Measurements from ENCODE around the gene CENPO. TPM values are rescaled to one million over a fixed set of nuclear protein-coding genes. Genes with fewer than 3 reads are reported as not detected.

CENPO gene
- total and polyA plus RNA-seq, 5 experiments from 2014 or later = 1.2 to 7.1 (median 4.1) TPM

DNA sequence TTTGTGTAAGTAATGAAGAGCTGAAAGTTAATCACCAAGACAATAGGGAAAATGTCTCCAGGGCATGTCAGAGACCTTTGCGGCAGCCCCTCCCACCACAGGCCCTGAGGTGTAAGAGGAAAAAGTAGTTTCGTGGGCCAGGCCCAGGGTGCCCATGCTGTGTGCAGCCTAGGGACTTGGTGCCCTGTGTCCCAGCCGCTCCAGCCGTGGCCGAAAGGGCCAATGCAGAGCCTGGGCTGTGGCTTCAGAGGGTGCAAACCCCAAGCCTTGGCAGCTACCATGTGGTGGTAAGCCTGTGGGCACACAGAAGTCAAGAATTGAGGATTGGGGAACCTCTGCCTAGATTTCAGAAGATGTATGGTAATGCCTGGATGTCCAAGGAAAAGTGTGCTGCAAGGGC, 52.5 kb downstream of the CENPO start:
- Mint-ChIP-seq H3K9me3 (peaks cover 0 to 4% (median 0%) of the 10 kb centered on the region in 9 donors), H3K27me3 (no peaks in the 10 kb centered on the region), H3K27ac (no peak overlapping the region), H3K4me3 (no peak overlapping the region), H3K36me3 (peaks cover 0 to 3% (median 3%) of the 10 kb centered on the region in 3 donors), H3K4me1 (peaks cover 0 to 8% (median 0%) of the 10 kb centered on the region in 4 donors)
- no peak for ATAC-seq
- DNase-seq = no peak
- POLR2A ChIA-PET = no interaction called here

DNA sequence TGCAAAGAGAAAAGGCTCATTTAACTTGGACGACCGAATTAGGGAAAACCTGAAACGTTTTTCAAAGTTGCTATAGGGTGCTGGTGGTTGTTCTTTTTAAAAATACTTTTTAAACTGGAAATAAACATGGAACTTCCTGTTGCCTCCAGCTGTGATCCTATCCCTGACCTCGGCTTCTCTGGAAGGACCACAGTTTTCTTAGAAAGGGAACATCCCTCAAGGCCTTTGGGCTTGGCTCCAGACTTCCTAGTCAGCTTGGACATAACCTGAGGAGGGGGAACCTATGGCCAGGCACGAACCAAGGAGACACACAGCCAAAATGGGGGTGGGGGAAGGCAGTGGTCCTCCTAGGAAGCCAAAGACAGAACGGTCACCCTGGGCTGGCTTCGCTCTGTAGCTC, 57.7 kb downstream of the CENPO start:
- Mint-ChIP-seq H3K36me3 (peaks cover 0 to 6% (median 4%) of the 10 kb centered on the region in 3 donors), H3K27me3 (no peaks in the 10 kb centered on the region), H3K4me3 (no peak overlapping the region), H3K9me3 (peaks cover 0 to 4% (median 0%) of the 10 kb centered on the region in 9 donors), H3K27ac (no peak overlapping the region), H3K4me1 (peaks cover 0 to 5% (median 0%) of the 10 kb centered on the region in 4 donors)
- ATAC-seq = no peak
- POLR2A ChIA-PET = no interaction called here
- no peak for DNase-seq

DNA sequence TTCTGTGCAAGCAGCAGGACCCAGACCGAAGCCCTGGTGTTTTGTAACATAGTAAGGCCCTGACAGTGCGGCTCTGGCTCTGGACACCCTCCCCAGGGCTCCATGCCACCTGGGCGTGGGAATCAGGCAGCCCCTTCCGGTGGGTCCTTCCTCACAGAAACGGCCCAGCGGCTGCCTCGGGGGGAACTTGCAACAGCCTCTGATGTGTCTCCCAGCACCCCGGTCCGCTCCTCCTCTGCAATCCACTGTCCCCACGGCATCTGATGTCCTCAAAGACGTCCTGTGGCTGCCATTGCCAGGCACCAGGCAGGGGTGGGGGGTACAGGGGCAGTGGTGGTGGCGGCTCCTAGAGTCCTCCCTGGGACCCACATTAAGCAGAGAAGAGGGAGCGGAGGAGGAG, 58.8 kb downstream of the CENPO start:
- POLR2A ChIA-PET = no interaction called here
- H3K4me1 Mint-ChIP-seq = peaks cover 0 to 9% (median 0%) of the 10 kb centered on the region in 4 donors
- H3K9me3 Mint-ChIP-seq = peaks cover 0 to 4% (median 0%) of the 10 kb centered on the region in 9 donors
- no peak overlapping the region for H3K27ac Mint-ChIP-seq
- H3K27me3 Mint-ChIP-seq = no peaks in the 10 kb centered on the region
- H3K4me3 Mint-ChIP-seq = no peak overlapping the region
- H3K36me3 Mint-ChIP-seq = peaks cover 0 to 7% (median 6%) of the 10 kb centered on the region in 3 donors
- no peak for DNase-seq
- ATAC-seq = no peak

DNA sequence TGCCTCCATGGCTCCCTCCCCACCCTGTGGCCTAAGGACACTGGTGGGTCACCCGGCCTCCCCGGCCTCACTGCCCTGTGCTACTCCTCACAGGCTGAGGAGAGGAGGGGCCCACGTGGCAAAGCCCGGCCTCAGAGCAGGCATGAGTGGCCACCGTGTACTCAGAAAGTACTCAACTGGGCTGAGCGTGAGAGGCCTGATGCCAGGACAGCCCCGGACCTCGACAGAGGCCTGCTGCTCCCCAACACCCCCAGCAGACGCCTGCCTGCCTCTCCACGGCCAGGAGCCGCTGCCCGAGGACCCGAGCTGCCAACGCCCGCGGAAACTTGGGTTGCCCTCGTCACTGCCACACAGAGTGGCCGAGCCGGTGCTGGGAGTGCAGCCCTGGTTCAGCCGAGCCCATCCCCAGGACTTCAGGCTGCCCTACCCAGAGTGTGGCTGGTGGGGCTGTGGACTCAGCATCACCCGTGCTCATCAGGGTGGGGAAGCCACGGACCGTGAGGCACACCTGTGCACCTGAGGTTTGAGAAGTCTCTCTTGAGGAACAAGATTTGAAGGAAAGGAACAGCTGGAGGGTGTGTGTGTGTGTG, 59.3 kb downstream of the CENPO start:
- no peak overlapping the region for H3K4me3 Mint-ChIP-seq
- H3K36me3 Mint-ChIP-seq = peaks cover 0 to 7% (median 6%) of the 10 kb centered on the region in 3 donors
- H3K4me1 Mint-ChIP-seq = peaks cover 0 to 9% (median 0%) of the 10 kb centered on the region in 4 donors
- peaks cover 0 to 4% (median 0%) of the 10 kb centered on the region in 9 donors for H3K9me3 Mint-ChIP-seq
- ATAC-seq = no peak
- no peaks in the 10 kb centered on the region for H3K27me3 Mint-ChIP-seq
- DNase-seq = no peak
- no peak overlapping the region for H3K27ac Mint-ChIP-seq
- POLR2A ChIA-PET = interaction anchor here (0.7 kb wide), 1 partner anchor 558 kb away, joined by 8 read pairs; no protein-coding TSS in a partner anchor

DNA sequence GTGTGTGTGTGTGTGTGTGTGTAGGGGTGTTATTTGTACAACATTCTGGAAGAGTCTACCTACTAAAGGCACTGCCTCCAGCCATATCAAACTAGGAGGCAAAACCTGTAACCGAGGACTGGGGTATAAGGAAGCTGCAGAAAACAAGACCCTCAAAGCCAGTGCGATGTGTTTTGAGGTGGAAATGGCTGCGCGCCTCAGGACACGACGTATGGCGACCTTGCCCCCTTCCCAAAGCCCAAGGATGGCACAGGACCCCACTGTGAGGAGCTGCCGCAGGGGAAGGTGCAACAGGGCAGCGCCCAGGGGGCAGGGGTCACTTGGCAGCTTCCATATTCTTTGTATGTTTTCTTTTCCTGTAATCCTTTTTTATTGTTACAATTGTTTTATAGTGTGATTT, 59.8 kb downstream of the CENPO start:
- H3K4me3 Mint-ChIP-seq = no peak overlapping the region
- DNase-seq = no peak

DNA sequence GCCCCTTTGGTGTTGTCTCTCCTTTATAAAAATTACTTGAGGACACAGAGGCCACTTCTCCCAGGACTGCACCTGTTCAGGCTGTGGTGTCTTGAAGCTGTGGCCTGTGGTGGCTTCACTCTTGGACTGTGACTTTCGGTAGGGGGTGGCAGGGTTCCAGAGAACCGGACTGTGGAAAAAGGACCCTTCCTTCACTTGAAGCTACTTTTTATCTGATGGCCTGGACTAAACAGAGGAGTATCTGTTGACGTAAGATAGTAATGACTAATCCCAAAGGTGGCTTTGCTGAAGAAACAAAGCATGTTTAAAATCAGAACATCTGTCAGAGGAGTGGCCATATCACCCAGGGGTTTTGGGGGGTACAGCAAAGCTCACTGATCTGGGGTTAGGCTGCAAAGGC, 60.8 kb downstream of the CENPO start:
- H3K36me3 Mint-ChIP-seq = peaks cover 0 to 10% (median 9%) of the 10 kb centered on the region in 3 donors
- peaks cover 0 to 4% (median 0%) of the 10 kb centered on the region in 9 donors for H3K9me3 Mint-ChIP-seq
- POLR2A ChIA-PET = no interaction called here
- no peaks in the 10 kb centered on the region for H3K27me3 Mint-ChIP-seq
- DNase-seq (no peak), ATAC-seq (no peak)
- H3K4me1 Mint-ChIP-seq = peaks cover 0 to 10% (median 0%) of the 10 kb centered on the region in 4 donors
- H3K4me3 Mint-ChIP-seq = no peak overlapping the region
- H3K27ac Mint-ChIP-seq = no peak overlapping the region

More for the DNA sequence above, 59.8 kb downstream of the CENPO start:
- ATAC-seq = no peak
- H3K36me3 Mint-ChIP-seq = peaks cover 0 to 7% (median 6%) of the 10 kb centered on the region in 3 donors
- H3K27me3 Mint-ChIP-seq = no peaks in the 10 kb centered on the region
- peaks cover 0 to 4% (median 0%) of the 10 kb centered on the region in 9 donors for H3K9me3 Mint-ChIP-seq
- H3K4me1 Mint-ChIP-seq = peaks cover 0 to 10% (median 0%) of the 10 kb centered on the region in 4 donors
- no peak overlapping the region for H3K27ac Mint-ChIP-seq
- POLR2A ChIA-PET = interaction anchor here (0.7 kb wide), 1 partner anchor 559 kb away, joined by 8 read pairs; no protein-coding TSS in a partner anchor

DNA sequence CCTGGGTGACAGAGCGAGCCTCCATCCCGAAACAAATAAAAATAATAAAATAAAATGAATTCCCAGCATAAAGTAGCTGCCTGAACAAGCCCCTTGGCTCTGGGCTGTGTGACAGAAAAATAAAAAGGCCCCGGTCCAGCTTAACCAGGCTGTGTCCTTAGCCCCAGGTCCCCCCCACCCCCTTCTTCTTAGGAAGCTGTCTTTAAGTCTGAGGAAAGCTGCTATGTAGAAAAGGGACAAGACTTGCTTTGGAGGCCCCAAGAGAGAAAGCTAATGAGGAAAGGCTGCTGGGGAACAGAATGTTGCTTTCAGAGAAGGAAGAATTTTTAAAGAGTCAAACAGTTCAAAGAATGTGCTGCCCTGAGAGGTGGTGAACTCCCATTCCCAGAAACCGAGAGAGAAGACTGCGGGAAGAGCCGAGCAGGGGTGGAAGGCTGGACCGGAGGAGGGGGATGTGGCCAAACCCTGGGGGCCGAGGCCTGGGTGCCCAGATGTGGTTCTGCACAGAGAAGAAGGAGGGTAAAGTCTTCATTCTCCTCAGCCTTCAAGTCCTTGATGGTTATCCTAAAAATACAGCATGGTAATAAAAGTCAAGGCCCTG, 61.9 kb downstream of the CENPO start:
- peaks cover 0 to 10% (median 10%) of the 10 kb centered on the region in 3 donors for H3K36me3 Mint-ChIP-seq
- POLR2A ChIA-PET = no interaction called here

DNA sequence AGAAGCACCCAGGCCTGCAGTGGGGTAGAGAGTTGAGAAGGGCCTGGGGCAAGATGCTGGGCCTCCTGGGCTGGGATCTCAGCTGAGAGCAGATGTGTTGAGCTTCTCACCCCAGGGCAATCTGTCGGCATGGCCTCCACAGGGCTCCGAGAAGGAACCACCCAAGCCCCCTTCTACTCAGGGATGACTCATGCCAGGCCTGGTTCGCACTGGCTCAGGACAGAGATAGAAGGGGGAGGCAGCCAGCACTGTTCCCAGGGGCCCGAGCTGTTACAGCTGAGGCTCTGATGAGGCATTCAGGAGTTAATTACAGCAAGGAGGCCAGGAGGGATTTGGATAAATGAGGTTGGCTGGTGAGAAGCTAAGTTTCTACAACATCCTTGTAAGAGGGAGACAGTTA, 62.5 kb downstream of the CENPO start:
- Mint-ChIP-seq H3K27ac (peak overlapping the region in 1 of 10 donors; percentile 17), H3K27me3 (no peaks in the 10 kb centered on the region), H3K4me3 (no peak overlapping the region), H3K9me3 (no peaks in the 10 kb centered on the region), H3K4me1 (peaks cover 0 to 7% (median 0%) of the 10 kb centered on the region in 4 donors), H3K36me3 (peaks cover 0 to 10% (median 7%) of the 10 kb centered on the region in 3 donors)
- ATAC-seq = no peak
- no peak for DNase-seq
- POLR2A ChIA-PET = no interaction called here

More for the DNA sequence above, 61.9 kb downstream of the CENPO start:
- H3K27me3 Mint-ChIP-seq = no peaks in the 10 kb centered on the region
- H3K4me3 Mint-ChIP-seq = no peak overlapping the region
- H3K4me1 Mint-ChIP-seq = peaks cover 0 to 9% (median 0%) of the 10 kb centered on the region in 4 donors
- peak overlapping the region in 1 of 10 donors; percentile 58 for H3K27ac Mint-ChIP-seq
- H3K9me3 Mint-ChIP-seq = no peaks in the 10 kb centered on the region
- ATAC-seq = no peak
- DNase-seq = no peak

DNA sequence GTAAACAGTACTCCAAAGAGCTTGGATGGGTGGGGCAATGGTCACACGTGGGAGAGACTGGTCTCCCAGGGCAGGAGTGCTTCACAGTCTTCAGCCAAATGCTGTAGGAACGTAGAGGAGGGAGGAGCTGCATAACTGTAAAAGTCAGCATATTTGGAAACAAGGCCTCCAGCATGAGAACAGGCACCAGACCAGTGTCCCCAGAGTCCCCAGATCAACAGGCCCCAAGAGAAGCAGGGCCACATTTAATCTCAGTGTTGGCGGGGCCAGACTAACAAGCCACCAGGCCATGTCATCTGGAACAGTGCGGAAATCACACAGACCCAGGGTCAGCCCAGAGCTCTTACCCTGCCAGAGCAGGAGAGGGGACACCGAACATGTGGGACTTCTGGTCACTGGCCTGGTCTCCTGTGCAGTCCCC, 63.6 kb downstream of the CENPO start:
- peak overlapping the region in 1 of 10 donors; percentile 65 for H3K27ac Mint-ChIP-seq
- POLR2A ChIA-PET = no interaction called here
- peaks cover 0 to 7% (median 0%) of the 10 kb centered on the region in 4 donors for H3K4me1 Mint-ChIP-seq
- H3K9me3 Mint-ChIP-seq = no peaks in the 10 kb centered on the region
- no peaks in the 10 kb centered on the region for H3K27me3 Mint-ChIP-seq
- peaks cover 0 to 10% (median 4%) of the 10 kb centered on the region in 3 donors for H3K36me3 Mint-ChIP-seq
- DNase-seq (no peak), ATAC-seq (no peak)
- no peak overlapping the region for H3K4me3 Mint-ChIP-seq

DNA sequence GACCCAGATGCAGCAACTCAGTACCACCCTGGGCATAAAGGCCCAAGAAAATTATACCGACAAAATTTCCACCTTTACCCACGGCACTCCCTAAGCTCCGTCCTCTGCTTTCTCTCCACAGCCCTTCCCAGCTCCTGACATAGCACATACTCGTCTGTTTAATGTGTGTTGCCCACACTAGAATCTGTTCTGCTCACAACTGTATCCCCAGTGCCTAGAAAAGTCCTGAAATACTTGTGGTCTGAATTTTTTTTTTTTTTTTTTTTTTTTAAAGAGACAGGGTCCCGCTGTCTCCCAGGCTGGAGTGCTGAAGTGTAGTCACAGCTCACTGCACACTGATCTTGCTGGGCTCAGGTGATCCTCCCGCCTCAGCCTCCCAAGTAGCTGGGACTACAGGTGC, 64.5 kb downstream of the CENPO start:
- H3K4me1 Mint-ChIP-seq = peaks cover 0 to 7% (median 0%) of the 10 kb centered on the region in 4 donors
- no peak for ATAC-seq
- H3K27me3 Mint-ChIP-seq = no peaks in the 10 kb centered on the region
- H3K36me3 Mint-ChIP-seq = peaks cover 0 to 10% (median 3%) of the 10 kb centered on the region in 3 donors
- DNase-seq = no peak
- H3K27ac Mint-ChIP-seq = no peak overlapping the region
- no peak overlapping the region for H3K4me3 Mint-ChIP-seq
- POLR2A ChIA-PET = no interaction called here
- no peaks in the 10 kb centered on the region for H3K9me3 Mint-ChIP-seq

DNA sequence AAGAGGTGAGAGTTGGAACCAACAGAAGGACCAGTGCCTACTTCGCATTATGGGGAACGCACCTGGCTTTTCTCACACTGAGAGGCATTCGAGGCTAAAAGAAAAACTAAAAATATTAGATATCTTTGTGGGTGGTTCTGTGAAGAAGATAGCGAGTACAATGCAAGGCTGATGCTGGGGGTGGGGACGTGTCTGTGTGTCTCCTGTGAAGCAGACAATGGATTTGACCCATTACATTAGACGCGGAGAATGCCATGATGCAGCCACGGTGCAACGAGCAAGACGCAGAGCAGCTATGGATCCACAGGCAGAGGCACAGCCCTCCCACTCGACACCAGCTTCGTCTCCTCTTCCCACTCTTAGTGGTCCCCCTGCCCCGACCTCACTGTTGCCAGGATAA, 65.8 kb downstream of the CENPO start:
- Mint-ChIP-seq H3K4me3 (no peak overlapping the region), H3K27me3 (no peaks in the 10 kb centered on the region), H3K4me1 (peaks cover 0 to 7% (median 0%) of the 10 kb centered on the region in 4 donors), H3K36me3 (peaks cover 0 to 10% (median 3%) of the 10 kb centered on the region in 3 donors), H3K27ac (peak overlapping the region in 1 of 10 donors; percentile 8), H3K9me3 (no peaks in the 10 kb centered on the region)
- ATAC-seq = no peak
- POLR2A ChIA-PET = no interaction called here
- DNase-seq = no peak

DNA sequence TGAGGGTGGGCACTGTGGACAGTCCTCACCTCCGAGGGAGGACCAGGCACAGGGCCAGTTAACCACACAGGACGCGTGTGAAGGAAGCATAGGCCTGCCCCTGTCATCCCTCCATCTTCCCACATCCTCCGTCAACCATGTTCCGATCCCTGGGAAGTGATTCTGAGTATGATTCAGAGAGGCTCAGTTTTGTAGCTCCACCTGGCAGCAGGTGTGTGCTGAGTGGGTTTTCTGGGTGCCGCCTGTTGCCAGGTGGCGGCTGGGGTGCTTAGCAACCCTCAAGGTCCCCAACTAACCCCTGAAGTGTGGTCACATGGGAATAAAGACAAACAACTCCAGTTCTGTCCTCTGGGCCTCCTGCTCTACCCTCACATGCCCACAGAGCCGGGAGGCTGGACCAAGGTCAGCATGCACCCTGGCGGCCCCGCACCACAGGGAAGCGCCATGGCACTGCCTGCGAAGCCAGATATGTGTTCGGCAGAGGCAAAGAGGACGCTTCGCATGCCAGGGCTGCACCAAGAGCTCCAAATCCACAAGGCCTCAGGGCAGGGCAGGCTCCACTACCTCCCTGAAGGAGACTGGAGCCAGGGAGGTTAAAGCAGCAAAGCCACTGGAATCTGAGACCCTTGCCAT, 66.9 kb downstream of the CENPO start:
- Mint-ChIP-seq H3K36me3 (peaks cover 0 to 10% (median 3%) of the 10 kb centered on the region in 3 donors), H3K4me1 (peaks cover 0 to 5% (median 0%) of the 10 kb centered on the region in 4 donors), H3K27me3 (no peaks in the 10 kb centered on the region), H3K27ac (peak overlapping the region in 1 of 10 donors; percentile 9), H3K4me3 (no peak overlapping the region), H3K9me3 (no peaks in the 10 kb centered on the region)
- DNase-seq (no peak), ATAC-seq (no peak)
- POLR2A ChIA-PET = no interaction called here

DNA sequence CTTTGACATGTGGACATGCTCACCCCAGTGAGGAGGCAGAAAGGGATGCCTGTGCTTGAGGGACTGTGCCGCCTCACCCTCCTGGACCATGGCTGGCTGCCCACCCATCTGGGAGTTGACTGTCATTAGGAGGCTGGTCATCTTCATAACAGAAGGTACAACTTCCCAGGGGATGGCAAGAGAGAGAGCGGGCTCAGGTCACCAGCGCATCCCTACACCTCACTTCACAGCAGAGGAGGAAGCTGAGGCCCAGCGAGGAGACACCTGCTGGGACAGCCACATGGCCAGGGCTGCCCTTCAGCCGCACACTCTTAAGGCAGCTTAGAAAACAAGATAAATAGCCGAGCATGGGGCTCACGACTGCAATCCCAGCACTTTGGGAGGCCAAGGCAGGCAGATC, 67.4 kb downstream of the CENPO start:
- H3K4me1 Mint-ChIP-seq = peaks cover 0 to 5% (median 0%) of the 10 kb centered on the region in 4 donors
- POLR2A ChIA-PET = no interaction called here
- no peak overlapping the region for H3K4me3 Mint-ChIP-seq
- no peaks in the 10 kb centered on the region for H3K27me3 Mint-ChIP-seq
- ATAC-seq (no peak), DNase-seq (no peak)
- no peak overlapping the region for H3K27ac Mint-ChIP-seq
- peaks cover 0 to 8% (median 4%) of the 10 kb centered on the region in 3 donors for H3K36me3 Mint-ChIP-seq
- H3K9me3 Mint-ChIP-seq = no peaks in the 10 kb centered on the region
